Stimulated activated CD4-positive, alpha-beta T cell treated with anti-CD3 and anti-CD28 coated beads, Interleukin-1b, Interleukin-23, amount 100 ng/mL, for 48 hours (primary cell): Measurements from ENCODE around the gene LIMD2.

Experiments used
- DNase-seq: peaks from one replicate; pipeline ENCODE4 v3.0.0-alpha.2; 2020

Gene LIMD2

DNA sequence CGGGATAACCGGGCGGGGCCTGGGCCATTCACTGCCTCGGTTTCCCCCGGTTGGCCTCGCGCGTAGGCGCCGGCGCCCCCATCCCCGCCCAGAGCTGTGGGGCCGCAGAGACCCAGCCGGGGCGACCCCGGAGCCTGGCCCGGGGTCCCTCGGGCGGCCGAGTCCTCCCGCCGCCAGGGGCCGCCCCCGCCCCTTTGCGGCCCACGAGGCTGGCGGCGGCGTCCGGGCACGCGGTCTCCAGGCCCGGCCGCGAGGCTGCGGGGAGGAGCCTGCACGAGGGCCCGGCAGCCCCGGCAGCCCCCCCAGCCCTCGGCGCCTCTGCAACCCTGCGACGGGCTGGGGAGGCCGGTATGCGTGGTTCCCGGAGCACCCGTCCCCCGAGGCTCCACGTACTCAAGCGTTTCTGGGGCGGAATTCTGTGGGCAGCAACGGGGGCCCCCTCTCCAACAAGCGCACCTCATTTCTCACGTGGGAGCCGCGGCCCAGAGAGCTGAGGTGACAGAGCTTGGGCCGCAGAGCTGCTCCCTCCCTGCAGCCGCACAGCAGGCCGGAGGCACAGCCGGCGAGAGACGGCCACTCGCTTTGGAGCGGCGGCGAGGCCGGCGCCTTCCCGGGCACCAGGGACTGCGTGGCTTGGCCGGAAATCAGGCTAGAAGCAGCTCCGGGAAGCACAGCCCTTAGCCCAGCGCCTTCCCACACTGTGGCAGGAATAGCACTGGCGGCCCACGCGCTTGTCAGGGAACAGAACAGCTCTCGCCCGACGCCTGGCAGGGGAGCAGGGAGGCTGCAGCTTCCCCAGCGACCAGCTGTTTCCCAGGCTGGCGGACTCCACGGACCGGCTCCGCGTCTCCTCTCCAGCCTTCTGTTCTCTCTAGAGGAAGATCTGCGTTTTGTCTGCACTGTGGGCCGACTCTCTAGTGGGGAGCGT, 867 bp upstream of the LIMD2 start:
- DNase-seq: peak; percentile 51

DNA sequence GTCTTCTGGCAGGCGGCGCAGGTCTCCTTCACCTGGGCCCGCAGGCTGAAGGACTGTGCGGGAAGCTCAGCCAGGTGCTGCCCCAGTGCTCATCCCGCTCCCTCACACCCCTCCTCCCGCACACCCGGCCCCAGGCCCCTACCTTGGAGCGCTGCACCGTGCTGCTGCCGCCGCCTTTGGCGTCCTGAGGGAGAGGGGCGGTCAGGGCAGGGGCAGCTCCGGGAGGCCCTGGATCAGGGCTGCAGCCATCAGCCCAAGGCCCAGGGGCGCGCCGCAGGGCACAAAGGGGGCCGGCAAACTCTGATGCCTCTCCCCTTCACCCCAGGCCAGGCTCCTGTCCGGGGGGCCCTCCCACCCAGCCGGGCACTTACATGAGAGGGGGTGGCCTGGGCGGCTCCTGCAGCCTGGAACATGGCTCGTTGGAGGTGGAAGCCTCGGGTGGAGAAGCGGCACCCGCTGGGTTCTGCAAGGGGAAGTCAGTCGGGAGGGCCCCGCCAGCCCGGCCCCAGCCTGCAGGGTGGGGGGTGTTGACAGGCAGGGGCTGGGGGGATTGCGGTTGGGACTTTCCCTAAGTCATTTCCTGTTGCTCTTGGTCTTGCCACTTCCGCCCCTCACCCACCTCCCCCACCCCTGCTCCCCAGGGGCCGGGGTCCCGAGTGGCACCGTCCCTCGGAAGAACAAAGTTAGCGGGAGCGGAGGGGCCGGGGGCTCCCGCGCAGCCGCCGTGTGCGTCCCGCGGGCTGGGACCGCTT, 863 bp downstream of the LIMD2 start:
- DNase-seq: peak; percentile 74

DNA sequence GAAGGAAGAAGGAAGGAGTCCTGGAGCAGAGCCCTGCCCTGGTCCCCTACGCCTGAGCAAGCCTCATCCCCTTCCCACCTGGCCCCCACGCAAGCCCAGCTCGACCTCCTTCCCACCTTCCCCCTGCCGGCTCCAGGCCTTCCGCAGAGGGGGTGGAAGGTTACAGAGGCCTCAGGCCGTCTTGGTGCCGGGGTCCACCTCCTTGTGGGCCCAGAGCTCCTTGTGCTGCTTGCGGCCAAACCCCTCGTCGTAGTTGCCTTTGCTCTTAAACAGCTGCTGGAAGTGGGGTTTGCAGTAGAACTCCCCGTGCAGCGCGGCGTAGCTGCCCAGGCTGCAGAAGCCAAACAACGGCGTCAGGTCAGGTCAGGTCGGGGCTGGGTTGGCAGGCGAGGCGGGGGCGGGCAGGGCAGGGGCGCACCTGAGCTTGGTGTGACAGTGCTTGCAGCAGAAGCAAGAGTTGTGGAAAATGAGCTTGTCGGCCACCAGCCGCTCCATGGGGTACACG, 1.5 kb downstream of the LIMD2 start:
- peak; percentile 42 for DNase-seq

DNA sequence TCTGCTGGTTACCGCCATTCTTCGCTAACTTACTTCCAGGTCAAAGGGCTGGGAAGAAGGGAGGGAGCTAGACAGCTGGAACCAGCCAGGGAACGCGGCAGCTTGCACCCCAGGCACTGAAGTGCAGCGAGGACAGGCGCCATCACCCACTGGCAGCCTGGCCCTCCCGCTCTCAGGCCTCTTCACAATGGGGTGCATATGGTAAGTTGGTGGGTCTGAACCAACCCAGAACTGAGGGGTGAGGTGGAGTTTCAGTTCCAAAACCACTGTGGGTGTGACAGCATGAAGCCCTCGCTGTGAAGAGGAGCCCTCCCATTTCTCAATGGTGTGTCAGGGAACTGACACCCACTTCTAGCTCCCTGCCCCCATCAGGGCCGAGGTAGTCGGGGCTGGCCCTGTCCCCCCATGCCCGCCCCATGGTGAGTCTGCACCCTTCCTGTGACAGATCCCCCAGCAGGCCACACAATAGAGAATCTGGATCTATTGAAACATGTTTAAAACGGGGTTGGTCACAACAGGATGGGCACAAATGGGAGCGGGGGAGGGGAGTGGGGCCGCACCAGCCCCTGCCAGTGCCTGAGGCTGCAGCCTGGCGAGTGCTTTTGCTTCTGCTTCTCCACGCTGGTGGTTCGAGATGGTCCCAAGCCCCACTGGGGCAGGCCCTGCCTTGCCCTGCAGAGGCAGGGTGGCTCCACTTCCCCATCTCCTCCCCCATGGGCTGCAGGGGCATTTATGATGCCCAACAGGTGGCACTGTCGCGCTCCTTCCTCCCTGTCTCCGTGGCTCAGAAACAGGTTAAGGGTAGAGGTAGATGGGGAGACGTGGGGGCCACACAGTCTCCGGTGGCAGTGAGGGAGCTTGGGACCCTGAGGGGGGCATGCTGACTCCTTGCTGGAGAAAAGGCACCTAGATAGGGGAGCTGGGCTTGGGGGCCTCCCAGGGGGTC, 2.3 kb downstream of the LIMD2 start:
- peak; percentile 81 for DNase-seq

DNA sequence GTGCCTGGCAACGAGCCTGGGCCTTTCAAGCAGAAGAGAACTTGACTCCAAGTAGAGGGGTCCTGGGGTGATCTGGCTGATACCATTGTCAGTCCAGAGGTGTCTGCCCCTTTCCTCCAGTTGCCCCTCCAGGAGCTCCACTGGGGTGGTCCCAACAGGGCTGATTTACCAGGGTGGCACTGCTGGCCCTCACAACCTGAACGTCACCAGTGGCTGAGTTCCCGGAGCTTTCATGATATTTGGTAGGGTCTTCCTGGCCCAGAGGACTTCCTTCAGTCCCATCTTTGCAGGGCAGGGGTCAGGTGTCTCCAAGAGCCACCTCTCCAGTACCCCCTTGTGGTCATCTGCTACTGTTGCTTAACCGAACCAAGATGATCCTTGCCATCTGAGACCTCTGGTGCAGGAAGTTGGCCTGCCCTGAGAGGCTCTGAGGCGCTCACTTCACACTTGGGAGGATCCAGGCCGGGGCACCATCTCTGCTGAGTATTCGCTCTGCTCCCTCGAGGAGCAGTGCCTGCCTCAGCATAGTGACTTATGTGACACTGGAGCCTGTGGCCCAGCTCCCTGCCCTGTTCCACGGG, 3.5 kb downstream of the LIMD2 start:
- peak; percentile 40 for DNase-seq

DNA sequence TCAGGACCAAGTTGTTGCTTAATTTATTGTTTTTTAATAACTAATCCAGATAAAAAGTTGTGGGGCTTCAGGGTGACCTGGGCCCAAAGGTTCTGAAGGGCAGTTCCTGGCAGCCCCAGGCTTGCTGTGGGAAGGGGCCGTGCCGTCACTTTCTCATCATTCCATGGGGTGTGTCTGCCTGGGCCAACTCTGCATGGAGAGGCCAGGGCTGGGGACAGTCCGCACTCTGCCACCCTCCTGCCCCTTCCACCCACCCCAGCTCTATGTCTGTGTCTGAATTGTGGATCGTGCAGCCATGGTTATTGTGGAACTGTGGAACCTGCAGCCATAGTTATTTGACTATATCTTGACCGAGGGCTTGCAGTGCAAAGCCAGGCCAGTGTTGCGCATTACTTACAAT, 4.0 kb downstream of the LIMD2 start:
- DNase-seq: no peak

DNA sequence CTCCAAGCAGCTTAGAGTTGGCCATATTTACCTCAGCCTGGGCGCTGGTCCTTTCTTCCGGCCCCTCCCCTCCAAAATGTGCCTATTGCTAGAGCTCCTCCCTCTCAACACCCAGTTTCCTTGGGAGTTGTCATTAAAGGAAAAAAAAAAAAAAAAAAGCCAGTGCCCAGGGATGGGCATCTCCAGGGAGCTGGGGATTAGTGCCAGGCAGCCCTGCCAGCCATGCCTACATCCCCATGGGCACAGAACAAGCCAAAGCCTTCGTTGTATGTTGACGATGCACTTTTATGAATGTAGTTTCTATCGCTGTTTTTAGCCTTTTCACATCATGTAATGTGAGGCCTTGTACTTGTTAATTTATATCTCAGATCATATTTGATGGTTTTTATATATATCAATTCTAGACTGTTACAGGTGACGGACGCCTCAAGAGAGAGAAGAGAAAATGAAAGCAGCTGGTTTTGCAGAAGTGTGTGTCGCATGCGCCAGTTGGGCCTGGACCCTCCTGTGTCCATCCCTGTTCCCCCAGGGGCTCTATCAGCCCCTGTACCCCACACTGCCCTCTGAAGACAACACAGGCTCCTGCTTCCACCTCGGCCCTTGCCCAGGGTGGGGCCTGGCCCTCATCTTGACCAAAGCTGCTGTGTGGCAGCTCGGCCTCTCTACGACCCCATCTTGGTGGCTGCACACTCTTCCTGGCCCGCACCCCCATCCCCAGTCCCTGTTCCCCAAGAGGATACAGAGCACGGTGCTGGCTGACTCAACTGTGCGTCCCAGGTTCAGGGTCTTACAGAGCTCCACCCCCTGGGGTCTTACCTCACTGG, 4.8 kb downstream of the LIMD2 start:
- no peak for DNase-seq

DNA sequence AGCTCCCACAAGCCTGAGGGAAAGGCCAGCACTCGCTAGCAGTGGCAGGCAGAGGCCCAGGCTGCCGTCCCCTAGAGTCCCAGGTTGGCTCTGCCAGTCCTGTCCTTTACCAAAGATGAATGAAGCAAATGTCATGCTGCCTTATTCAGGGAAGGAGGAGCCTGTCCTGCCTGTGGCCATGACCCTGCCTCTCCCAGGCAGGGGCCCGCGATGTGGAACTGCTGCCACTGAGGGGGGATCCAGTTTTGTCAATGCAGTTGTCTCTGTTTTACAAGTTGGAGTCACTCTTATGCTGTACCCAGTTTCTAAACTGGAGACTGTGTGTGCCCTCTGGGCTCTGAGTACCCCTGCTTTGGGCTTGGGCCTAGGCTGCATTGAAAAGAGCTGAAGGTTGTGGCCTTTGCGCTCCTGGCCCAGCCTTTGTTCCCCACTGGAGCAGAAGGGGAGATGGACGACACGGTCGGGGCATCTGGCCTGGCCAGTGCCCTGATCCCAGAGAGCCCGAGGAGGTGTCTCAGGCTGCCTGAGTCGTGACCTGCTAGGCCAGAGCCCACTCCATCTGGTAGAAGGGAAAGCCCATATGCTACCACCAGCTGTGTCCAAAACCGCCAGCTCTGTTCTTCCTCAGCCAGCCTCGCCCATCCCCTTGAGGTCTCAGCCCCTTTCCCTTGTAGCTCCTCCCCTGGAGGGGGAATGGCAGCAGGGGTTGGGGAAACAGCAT, 5.5 kb downstream of the LIMD2 start:
- no peak for DNase-seq

DNA sequence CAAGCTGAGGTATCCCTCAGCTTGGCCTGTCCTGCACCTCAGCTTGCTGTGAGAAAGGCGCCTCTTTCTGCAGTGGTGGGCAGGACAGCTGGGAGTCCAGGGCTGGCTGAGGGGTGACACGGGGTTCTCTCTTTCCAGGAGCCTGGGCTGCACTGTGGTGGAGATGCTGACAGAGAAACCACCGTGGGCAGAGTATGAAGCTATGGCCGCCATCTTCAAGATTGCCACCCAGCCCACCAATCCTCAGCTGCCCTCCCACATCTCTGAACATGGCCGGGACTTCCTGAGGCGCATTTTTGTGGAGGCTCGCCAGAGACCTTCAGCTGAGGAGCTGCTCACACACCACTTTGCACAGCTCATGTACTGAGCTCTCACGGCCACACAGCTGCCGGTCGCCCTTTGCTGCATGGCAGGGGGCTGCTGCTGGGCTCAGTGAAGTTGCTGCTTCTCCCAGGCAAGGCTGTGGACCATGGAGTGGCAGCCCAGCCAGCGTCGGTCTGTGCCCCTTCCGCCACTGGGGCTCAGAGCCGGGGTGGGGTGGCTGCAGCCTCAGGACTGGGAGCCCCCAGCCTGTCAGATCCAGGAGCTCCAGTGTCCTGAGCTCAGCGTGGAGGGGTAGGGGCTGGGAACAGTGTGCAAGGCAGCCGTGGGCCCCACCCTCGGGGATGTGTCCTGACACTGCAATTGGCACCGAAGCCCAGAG, 6.4 kb downstream of the LIMD2 start:
- no peak for DNase-seq

DNA sequence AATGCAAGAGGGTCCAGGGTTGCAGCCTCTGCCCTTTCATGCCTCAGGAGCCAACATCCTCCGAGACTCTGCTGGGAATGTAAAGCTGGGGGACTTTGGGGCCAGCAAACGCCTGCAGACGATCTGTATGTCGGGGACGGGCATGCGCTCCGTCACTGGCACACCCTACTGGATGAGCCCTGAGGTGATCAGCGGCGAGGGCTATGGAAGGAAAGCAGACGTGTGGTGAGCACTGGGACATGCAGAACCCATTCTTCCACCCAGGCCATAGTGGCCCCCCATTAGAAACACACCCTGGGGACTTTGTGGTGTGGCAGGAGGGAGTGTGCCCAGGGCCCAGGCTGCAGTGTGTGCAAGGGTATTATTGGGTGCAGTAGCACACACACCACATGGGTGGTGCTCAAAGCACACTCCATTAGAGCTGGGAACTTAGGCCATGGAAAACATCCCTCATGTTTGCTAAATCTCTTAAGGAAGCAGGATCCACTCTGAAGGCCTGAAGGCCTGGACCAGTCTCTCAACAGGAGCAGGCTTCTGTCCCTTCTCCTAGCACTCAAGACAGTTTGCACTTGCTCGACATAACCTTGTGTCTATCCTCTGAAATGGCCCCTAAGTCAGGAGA, 7.6 kb downstream of the LIMD2 start:
- DNase-seq: no peak

DNA sequence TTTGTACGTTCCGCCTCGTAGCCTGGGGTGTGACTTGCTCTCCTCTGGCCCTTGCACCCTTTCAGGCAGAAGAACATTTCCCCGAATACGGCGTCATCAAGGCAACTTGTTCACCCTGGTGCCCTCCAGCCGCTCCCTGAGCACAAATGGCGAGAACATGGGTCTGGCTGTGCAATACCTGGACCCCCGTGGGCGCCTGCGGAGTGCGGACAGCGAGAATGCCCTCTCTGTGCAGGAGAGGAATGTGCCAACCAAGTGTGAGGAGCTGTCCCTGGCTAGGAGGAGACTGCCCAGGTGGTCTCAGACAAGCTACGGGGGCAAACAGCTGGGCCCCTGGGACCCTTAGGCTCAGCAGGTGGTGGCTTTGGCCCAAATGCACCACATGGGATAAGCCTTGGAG, 10.4 kb downstream of the LIMD2 start:
- no peak for DNase-seq

DNA sequence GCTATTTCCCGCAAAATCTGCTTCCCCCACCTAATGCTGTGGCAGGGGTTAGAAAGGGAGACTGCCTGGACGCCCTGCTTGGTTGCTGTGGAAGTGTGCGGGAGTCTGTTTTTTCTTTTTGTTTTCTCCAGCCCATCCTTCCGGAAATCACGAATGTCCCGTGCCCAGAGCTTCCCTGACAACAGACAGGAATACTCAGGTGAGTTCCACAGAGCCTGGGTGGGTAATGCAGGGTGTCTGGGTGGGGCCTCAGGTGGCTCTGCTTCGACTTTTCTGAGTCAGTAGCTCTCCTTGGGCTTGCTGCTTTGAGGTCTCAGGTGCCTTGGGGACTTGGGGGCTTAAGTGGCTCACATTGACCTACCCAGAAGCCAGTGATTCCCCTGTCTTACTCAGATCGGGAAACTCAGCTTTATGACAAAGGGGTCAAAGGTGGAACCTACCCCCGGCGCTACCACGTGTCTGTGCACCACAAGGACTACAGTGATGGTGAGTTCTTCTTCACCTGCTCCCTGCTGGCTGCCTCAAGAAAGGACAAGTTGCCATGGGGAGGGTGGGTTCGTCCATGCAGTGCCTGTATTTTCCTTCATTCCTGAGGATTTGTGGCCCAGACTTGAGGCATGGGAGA, 11.4 kb downstream of the LIMD2 start:
- peak; percentile 34 for DNase-seq

DNA sequence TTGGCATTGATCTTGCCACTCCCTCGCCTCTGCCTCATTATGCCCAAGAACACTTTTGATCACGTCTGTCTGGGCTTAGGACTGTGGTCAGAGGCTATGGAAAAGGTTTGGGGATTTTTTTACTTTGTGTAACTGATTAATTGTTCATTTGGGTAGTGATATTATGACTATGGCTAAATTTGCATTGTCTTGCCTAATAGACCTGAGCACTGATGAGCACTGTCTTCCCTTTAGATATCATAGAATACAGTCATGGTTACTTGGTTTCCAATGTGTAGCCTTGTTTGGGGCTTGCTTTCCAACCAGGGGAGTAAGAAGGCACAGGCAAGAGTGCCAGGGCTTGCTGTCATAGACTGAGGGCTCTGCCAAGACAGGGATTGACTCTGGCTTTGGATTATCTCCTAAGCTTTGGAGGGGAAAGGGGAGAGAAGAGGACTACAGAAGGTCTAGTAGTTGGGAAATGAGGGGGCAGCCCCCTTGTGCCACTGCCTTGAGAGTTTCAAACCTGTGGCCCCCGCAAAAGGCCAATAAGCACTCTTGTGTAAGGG, 13.7 kb downstream of the LIMD2 start:
- DNase-seq: no peak

DNA sequence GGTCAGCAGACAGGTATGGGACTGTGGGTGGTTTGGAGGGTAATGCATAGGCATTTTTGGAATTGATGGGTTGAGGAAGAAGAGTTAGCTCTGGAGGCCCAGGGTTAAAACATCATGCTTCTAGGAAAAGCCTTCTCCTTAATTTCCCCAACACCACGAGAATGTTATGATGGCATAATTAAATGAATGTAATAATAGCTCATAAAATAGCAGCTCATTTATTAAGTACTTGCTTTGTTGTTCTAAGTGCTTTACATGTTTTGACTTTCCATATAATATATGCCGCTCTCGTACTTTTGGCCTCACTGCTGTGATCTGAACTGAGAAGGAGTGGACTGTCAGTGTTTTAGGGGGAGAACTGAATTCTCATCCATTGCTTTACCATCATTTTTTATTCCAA, 14.3 kb downstream of the LIMD2 start:
- no peak for DNase-seq

DNA sequence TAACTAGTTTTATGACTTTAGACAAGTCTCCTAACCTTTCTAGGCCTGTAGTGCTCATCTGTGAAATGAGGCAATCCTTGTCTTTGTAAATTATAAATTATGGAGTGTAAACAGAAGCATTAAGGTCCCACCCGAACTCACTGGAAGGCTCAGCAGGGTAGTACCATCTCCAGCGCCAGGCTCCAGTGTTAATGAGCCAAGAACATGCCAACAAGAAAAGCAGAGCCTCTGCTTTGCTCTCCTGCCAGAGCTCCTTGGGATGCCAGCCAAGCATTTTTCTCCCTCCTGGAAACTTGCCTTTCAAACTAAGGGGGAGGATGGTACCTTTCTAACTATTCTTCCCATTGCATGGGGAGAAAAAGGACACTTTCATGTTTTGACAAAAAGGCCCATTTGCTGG, 14.9 kb downstream of the LIMD2 start:
- no peak for DNase-seq

DNA sequence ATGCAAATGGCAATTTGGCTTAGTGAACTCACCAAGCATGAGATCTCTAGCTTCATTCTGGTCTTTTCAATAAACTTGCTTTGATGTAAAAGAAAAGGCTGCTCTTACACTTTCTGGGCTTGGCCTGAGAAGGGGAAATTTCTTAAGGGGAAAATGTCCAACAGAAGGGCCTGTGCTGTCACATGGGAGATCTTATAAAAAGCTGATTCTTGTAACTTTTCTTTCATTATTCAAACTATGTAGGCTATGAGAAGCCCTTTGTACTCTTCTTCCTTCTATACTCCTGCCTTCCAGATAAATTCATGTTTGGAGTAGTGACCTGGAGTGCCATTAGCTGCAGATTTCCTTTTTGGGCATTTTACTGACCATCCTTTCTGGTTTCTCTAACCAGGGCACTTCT, 16.9 kb downstream of the LIMD2 start:
- DNase-seq: no peak

DNA sequence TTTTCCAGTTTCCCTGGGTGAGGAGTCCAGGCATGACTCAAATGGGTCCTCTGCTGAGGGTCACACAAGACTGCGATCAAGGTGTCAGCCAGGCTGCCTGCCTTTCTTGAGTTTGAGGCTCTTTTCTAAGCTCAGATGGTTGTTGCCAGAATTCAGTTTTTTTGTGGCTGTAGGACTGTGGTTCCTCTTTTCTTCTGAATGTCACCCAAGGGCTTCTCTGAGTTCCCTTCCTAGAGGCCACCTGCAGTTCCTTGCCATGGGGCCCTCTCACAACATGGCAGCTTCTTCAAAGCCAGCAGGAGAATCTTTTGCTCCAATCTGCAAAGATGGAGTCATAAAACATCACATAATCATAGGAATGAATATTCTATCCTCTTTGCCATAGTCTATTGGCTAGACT, 17.5 kb downstream of the LIMD2 start:
- no peak for DNase-seq

DNA sequence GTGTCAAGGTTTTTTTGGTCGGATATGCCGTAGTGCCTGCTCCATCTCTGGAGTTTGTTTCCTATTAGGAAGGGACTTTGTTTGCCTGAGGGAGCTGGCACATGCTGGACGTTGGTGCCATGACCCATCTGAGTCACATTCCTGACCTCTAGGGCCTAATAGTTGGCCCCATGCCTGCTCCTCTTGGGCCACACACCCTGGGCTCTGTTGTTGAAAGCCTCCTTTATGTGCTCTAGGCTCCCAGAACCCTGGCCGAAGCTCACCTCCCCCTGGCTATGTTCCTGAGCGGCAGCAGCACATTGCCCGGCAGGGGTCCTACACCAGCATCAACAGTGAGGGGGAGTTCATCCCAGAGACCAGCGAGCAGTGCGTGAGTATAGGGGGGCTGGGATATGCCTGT, 18.4 kb downstream of the LIMD2 start:
- DNase-seq: no peak

DNA sequence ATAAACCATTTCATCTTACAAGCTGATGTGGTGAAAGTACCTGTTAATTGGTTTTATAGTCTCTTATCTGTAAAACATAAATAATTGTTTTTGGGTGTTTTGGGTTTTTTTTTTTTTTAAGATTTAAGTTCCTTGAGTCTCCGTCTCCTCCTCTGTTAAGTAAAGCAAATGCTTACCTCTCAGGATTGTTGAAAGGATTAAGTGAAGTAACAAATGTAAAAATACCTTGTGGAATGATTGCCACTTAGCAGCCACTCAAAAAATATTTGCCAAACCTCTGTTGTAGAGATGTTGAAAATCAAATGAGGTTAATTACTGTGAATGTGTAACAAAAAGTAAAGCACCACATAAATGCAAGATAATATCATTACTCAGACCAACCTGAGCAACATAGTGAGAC, 19.2 kb downstream of the LIMD2 start:
- DNase-seq: no peak
